Measurements from ENCODE around the gene LIG1. TPM values are rescaled to one million over a fixed set of nuclear protein-coding genes. Genes with fewer than 3 reads are reported as not detected.
"Not testable (repeated sequence)": the region's sequence is repeated elsewhere in the genome, so short reads cannot be mapped to it uniquely, and the experiment has no call there.

LIG1 gene
- total RNA-seq, 1 donor from 2014 or later, result 125 TPM

- Mint-ChIP-seq H3K4me1 (ENCODE audit: low read depth) (peaks cover 10% of the 10 kb centered on the region), H3K27me3 (ENCODE audit: low read depth) (no peaks in the 10 kb centered on the region), H3K9me3 (no peaks in the 10 kb centered on the region), H3K36me3 (ENCODE audit: low read depth) (peaks cover 5% of the 10 kb centered on the region), H3K4me3 (ENCODE audit: low read depth) (peak overlapping the region; percentile 37), H3K27ac (no peak overlapping the region)
- intact Hi-C loops (cut with micrococcal nuclease), result loop anchor here (10.0 kb wide), 1 partner anchor 156 kb away; no protein-coding TSS in a partner anchor
- DNase-seq (ENCODE audit: low spot score), result no peak
These were observed 61.0 kb downstream of the LIG1 start for GRCh38 chr19:48108997-48109782.

GRCh38 chr19:48103922-48104321 is 66.2 kb downstream of the LIG1 start:
- no peaks in the 10 kb centered on the region for H3K27me3 Mint-ChIP-seq (ENCODE audit: low read depth)
- no peak for DNase-seq (ENCODE audit: low spot score)
- peaks cover 5% of the 10 kb centered on the region for H3K36me3 Mint-ChIP-seq (ENCODE audit: low read depth)
- no peak overlapping the region for H3K4me3 Mint-ChIP-seq (ENCODE audit: low read depth)
- H3K4me1 Mint-ChIP-seq (ENCODE audit: low read depth), result peaks cover 9% of the 10 kb centered on the region
- no peaks in the 10 kb centered on the region for H3K9me3 Mint-ChIP-seq
- intact Hi-C loops (cut with micrococcal nuclease), result loop anchor here (10.0 kb wide), 1 partner anchor 161 kb away; no protein-coding TSS in a partner anchor
- no peak overlapping the region for H3K27ac Mint-ChIP-seq

- Mint-ChIP-seq H3K27ac (peak overlapping the region; percentile 1), H3K27me3 (ENCODE audit: low read depth) (no peaks in the 10 kb centered on the region), H3K9me3 (no peaks in the 10 kb centered on the region), H3K36me3 (ENCODE audit: low read depth) (peaks cover 5% of the 10 kb centered on the region), H3K4me1 (ENCODE audit: low read depth) (peaks cover 9% of the 10 kb centered on the region), H3K4me3 (ENCODE audit: low read depth) (no peak overlapping the region)
- intact Hi-C loops (cut with micrococcal nuclease), result loop anchor here (10.0 kb wide), 1 partner anchor 162 kb away; no protein-coding TSS in a partner anchor
- no peak for DNase-seq (ENCODE audit: low spot score)
These were observed 67.0 kb downstream of the LIG1 start for GRCh38 chr19:48102870-48103751.

- H3K4me3 Mint-ChIP-seq (ENCODE audit: low read depth), result no peak overlapping the region
- intact Hi-C loops (cut with micrococcal nuclease), result no loop called here
- no peak overlapping the region for H3K27ac Mint-ChIP-seq
- H3K4me1 Mint-ChIP-seq (ENCODE audit: low read depth), result peaks cover 3% of the 10 kb centered on the region
- H3K36me3 Mint-ChIP-seq (ENCODE audit: low read depth), result peaks cover 8% of the 10 kb centered on the region
- no peak for DNase-seq (ENCODE audit: low spot score)
- peaks cover 8% of the 10 kb centered on the region for H3K9me3 Mint-ChIP-seq
- no peaks in the 10 kb centered on the region for H3K27me3 Mint-ChIP-seq (ENCODE audit: low read depth)
These were observed 74.5 kb downstream of the LIG1 start for GRCh38 chr19:48095612-48096175.

- H3K4me3 Mint-ChIP-seq (ENCODE audit: low read depth), result no peak overlapping the region
- DNase-seq (ENCODE audit: low spot score), result no peak
- H3K4me1 Mint-ChIP-seq (ENCODE audit: low read depth), result peaks cover 3% of the 10 kb centered on the region
- H3K27me3 Mint-ChIP-seq (ENCODE audit: low read depth), result no peaks in the 10 kb centered on the region
- intact Hi-C loops (cut with micrococcal nuclease), result no loop called here
- peaks cover 8% of the 10 kb centered on the region for H3K9me3 Mint-ChIP-seq
- peaks cover 8% of the 10 kb centered on the region for H3K36me3 Mint-ChIP-seq (ENCODE audit: low read depth)
- H3K27ac Mint-ChIP-seq, result no peak overlapping the region
These were observed 75.3 kb downstream of the LIG1 start for GRCh38 chr19:48094855-48095203.

- H3K36me3 Mint-ChIP-seq (ENCODE audit: low read depth), result peaks cover 8% of the 10 kb centered on the region
- H3K27ac Mint-ChIP-seq, result no peak overlapping the region
- H3K4me3 Mint-ChIP-seq (ENCODE audit: low read depth), result no peak overlapping the region
- H3K9me3 Mint-ChIP-seq, result peaks cover 8% of the 10 kb centered on the region
- H3K27me3 Mint-ChIP-seq (ENCODE audit: low read depth), result no peaks in the 10 kb centered on the region
- intact Hi-C loops (cut with micrococcal nuclease), result no loop called here
- H3K4me1 Mint-ChIP-seq (ENCODE audit: low read depth), result peaks cover 3% of the 10 kb centered on the region
- DNase-seq (ENCODE audit: low spot score), result no peak
These were observed 75.9 kb downstream of the LIG1 start for GRCh38 chr19:48094129-48094854.

- intact Hi-C loops (cut with micrococcal nuclease); H3K4me3 Mint-ChIP-seq (ENCODE audit: low read depth); H3K36me3 Mint-ChIP-seq (ENCODE audit: low read depth); H3K9me3 Mint-ChIP-seq; H3K4me1 Mint-ChIP-seq (ENCODE audit: low read depth); H3K27ac Mint-ChIP-seq; DNase-seq (ENCODE audit: low spot score); H3K27me3 Mint-ChIP-seq (ENCODE audit: low read depth): not testable (repeated sequence)
These were observed 78.9 kb downstream of the LIG1 start for GRCh38 chr19:48091111-48091718.

- no peaks in the 10 kb centered on the region for H3K27me3 Mint-ChIP-seq (ENCODE audit: low read depth)
- no peak overlapping the region for H3K4me3 Mint-ChIP-seq (ENCODE audit: low read depth)
These were observed 79.8 kb downstream of the LIG1 start for GRCh38 chr19:48090281-48090802.

GRCh38 chr19:48088991-48089390 is 81.2 kb downstream of the LIG1 start:
- H3K27ac Mint-ChIP-seq; H3K36me3 Mint-ChIP-seq (ENCODE audit: low read depth); DNase-seq (ENCODE audit: low spot score); H3K4me1 Mint-ChIP-seq (ENCODE audit: low read depth); H3K9me3 Mint-ChIP-seq; intact Hi-C loops (cut with micrococcal nuclease); H3K4me3 Mint-ChIP-seq (ENCODE audit: low read depth); H3K27me3 Mint-ChIP-seq (ENCODE audit: low read depth): not testable (repeated sequence)

More at GRCh38 chr19:48090281-48090802, 79.8 kb downstream of the LIG1 start:
- no peak for DNase-seq (ENCODE audit: low spot score)
- H3K9me3 Mint-ChIP-seq, result peaks cover 8% of the 10 kb centered on the region
- no peak overlapping the region for H3K27ac Mint-ChIP-seq
- H3K36me3 Mint-ChIP-seq (ENCODE audit: low read depth), result peaks cover 8% of the 10 kb centered on the region
- H3K4me1 Mint-ChIP-seq (ENCODE audit: low read depth), result peaks cover 3% of the 10 kb centered on the region
- intact Hi-C loops (cut with micrococcal nuclease), result no loop called here

GRCh38 chr19:48085904-48086864 is 84.0 kb downstream of the LIG1 start:
- no peaks in the 10 kb centered on the region for H3K36me3 Mint-ChIP-seq (ENCODE audit: low read depth)
- DNase-seq (ENCODE audit: low spot score), result no peak
- no peaks in the 10 kb centered on the region for H3K4me1 Mint-ChIP-seq (ENCODE audit: low read depth)
- intact Hi-C loops (cut with micrococcal nuclease), result no loop called here
- no peaks in the 10 kb centered on the region for H3K9me3 Mint-ChIP-seq
- no peak overlapping the region for H3K4me3 Mint-ChIP-seq (ENCODE audit: low read depth)
- H3K27ac Mint-ChIP-seq, result no peak overlapping the region
- no peaks in the 10 kb centered on the region for H3K27me3 Mint-ChIP-seq (ENCODE audit: low read depth)

GRCh38 chr19:48085076-48085475 is 85.1 kb downstream of the LIG1 start:
- intact Hi-C loops (cut with micrococcal nuclease), result no loop called here
- H3K27ac Mint-ChIP-seq, result no peak overlapping the region
- H3K36me3 Mint-ChIP-seq (ENCODE audit: low read depth), result no peaks in the 10 kb centered on the region
- H3K4me1 Mint-ChIP-seq (ENCODE audit: low read depth), result no peaks in the 10 kb centered on the region
- no peak overlapping the region for H3K4me3 Mint-ChIP-seq (ENCODE audit: low read depth)
- no peak for DNase-seq (ENCODE audit: low spot score)
- H3K9me3 Mint-ChIP-seq, result no peaks in the 10 kb centered on the region
- no peaks in the 10 kb centered on the region for H3K27me3 Mint-ChIP-seq (ENCODE audit: low read depth)

Measured in activated T-helper 2 cell treated with anti-CD3 and anti-CD28 coated beads, Interferon-gamma antibody, Interleukin-2, Interleukin-4, amounts not matched to agents 10 μg/mL and 5 μg/mL and 100 μg/mL, durations not matched to agents 14 hours and 24 hours and 36 hours (primary cell).